MM.1S (cell line): Measurements from ENCODE around the gene TLE3.

ENCODE experiments used
- CTCF ChIP-seq: fragments of 300-600 bp; sonication (generic); IDR thresholded peaks from 2 replicates; pipeline ENCODE4 v1.5.1; 2016; ENCODE audit warnings: antibody characterized with exemption, low read length, mixed read lengths
- EZH2 ChIP-seq: fragments of 300-600 bp; sonication (generic); optimal IDR thresholded peaks from 2 replicates; pipeline ENCODE3; 2017; ENCODE audit warnings: low read depth, mild to moderate bottlenecking, antibody characterized with exemption, low read length, mixed read lengths

GRCh38 chr15:70027518-70027917 lies 70.2 kb downstream of the TLE3 start:
- no peak for TF ChIP-seq EZH2
- TF ChIP-seq CTCF = no peak
